GF-D8 (cell line): ENCODE results near the gene RABL6.
A peak's percentile ranks its signal among the peaks of the same experiment; 100 is the strongest.
"Not testable (repeated sequence)": the region's sequence is repeated elsewhere in the genome, so short reads cannot be mapped to it uniquely, and the experiment has no call there.

Experiments
- DNase-seq: peaks from one replicate; lab custom pipeline; 2025; lab: John Stamatoyannopoulos, UW

Gene RABL6

GRCh38 chr9:136807281-136808074 lies at the start of gene RABL6:
Gene RABL6, plus strand, starts transcription at chr9:136807948. Its CDS starts 249 bp downstream, at chr9:136808197.
- peak; percentile 45 for DNase-seq

GRCh38 chr9:136759001-136759400 lies 48.7 kb upstream of the RABL6 start:
- DNase-seq: no peak

- DNase-seq: no peak
These were observed 48.1 kb upstream of the RABL6 start for GRCh38 chr9:136759436-136760325.

GRCh38 chr9:136760424-136760823 lies 47.3 kb upstream of the RABL6 start:
- no peak for DNase-seq

- peak; percentile 13 for DNase-seq
These were observed 46.8 kb upstream of the RABL6 start for GRCh38 chr9:136760834-136761544.

- no peak for DNase-seq
These were observed 46.2 kb upstream of the RABL6 start for GRCh38 chr9:136761545-136761981.

- DNase-seq: no peak
These were observed 45.5 kb upstream of the RABL6 start for GRCh38 chr9:136762221-136762691.

- DNase-seq: no peak
These were observed 44.7 kb upstream of the RABL6 start for GRCh38 chr9:136762915-136763648.

GRCh38 chr9:136763649-136764035 lies 44.1 kb upstream of the RABL6 start:
- DNase-seq: no peak

- DNase-seq: no peak
These were observed 43.4 kb upstream of the RABL6 start, which contains the start of gene LCN15 for GRCh38 chr9:136764301-136764891. Gene LCN15, minus strand, starts transcription at chr9:136764518. Its CDS starts 30 bp downstream, at chr9:136764488.

- no peak for DNase-seq
These were observed 42.7 kb upstream of the RABL6 start for GRCh38 chr9:136765041-136765440.

GRCh38 chr9:136765745-136766409 lies 41.9 kb upstream of the RABL6 start:
- DNase-seq: not testable (repeated sequence)

- DNase-seq: not testable (repeated sequence)
These were observed 41.2 kb upstream of the RABL6 start for GRCh38 chr9:136766410-136767120.

- DNase-seq: no peak
These were observed 38.0 kb upstream of the RABL6 start for GRCh38 chr9:136769710-136770191.

GRCh38 chr9:136771907-136772415 lies 35.8 kb upstream of the RABL6 start:
- no peak for DNase-seq

GRCh38 chr9:136773386-136774044 lies 34.2 kb upstream of the RABL6 start:
- DNase-seq: no peak

GRCh38 chr9:136774416-136775045 lies 33.2 kb upstream of the RABL6 start:
- DNase-seq: no peak

- no peak for DNase-seq
These were observed 32.6 kb upstream of the RABL6 start for GRCh38 chr9:136775191-136775590.
